ENCODE data around the gene TNS1. TPM values are rescaled to one million over a fixed set of nuclear protein-coding genes. Genes with fewer than 3 reads are reported as not detected.

TNS1 gene
- total RNA-seq, 4 donors from 2014 or later, result 169 to 316 (median 229) TPM

- H3K27ac ChIP-seq, result no peak overlapping the region
- no peaks in the 10 kb centered on the region for H3K27me3 ChIP-seq
- no peaks in the 10 kb centered on the region for H3K36me3 ChIP-seq
- intact Hi-C loops (cut with DNase I), result no loop called here
- DNase-seq, result no peak
- 86 to 100% methylated on average over 1 of the region's 1 CpG for WGBS, 2 donors
- no peak overlapping the region for H3K4me3 ChIP-seq (replicated peaks in 1 of 3)
- no peaks in the 10 kb centered on the region for H3K4me1 ChIP-seq
- no peaks in the 10 kb centered on the region for H3K9me3 ChIP-seq
- TF ChIP-seq, protein P1, sequence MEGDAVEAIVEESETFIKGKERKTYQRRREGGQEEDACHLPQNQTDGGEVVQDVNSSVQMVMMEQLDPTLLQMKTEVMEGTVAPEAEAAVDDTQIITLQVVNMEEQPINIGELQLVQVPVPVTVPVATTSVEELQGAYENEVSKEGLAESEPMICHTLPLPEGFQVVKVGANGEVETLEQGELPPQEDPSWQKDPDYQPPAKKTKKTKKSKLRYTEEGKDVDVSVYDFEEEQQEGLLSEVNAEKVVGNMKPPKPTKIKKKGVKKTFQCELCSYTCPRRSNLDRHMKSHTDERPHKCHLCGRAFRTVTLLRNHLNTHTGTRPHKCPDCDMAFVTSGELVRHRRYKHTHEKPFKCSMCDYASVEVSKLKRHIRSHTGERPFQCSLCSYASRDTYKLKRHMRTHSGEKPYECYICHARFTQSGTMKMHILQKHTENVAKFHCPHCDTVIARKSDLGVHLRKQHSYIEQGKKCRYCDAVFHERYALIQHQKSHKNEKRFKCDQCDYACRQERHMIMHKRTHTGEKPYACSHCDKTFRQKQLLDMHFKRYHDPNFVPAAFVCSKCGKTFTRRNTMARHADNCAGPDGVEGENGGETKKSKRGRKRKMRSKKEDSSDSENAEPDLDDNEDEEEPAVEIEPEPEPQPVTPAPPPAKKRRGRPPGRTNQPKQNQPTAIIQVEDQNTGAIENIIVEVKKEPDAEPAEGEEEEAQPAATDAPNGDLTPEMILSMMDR (IDR thresholded peaks at IDR 0.05), result no peak
Observed at GRCh38 chr2:218043100-218043499, 40.3 kb upstream of the TNS1 start.

DNA sequence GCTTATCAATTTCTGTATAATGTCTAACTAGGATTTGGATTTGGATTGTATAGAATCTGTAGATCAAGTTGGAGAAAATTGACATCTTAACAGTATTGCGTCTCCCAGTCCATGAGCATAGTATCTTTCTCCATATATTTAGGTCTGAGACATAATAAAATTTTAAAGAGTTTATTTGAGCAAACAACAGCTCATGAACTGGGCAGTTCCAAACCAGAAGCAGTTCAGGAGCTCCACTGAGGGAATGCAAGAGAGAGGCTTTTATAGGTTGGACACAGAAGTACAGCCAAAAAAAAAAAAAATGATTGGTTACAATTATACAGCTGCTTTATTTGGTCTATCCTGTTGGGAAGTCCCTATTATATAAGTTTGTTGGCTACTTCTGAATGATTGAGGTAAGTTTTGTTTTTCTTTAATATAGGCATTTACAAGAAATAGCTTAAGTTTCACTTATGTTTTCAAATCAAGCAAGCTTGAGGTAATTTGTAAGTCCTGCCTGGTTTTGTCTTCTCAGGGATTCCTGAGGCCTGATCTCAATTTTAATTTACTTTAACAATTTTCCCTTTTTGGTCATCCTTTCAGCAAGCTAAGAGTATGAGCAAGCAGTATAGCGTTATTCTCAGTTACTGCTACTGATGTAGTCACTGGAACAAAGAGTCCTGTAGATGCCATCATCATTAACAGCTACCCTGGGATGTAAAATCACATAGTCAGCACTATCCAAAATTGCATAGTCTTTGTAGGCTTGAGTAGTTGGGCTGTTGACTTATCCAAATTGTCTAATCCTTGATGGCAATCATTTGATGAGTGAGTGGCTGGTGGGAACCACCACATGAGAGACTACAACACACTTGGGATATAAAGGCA lies 38.7 kb upstream of the TNS1 start:
- TF ChIP-seq, protein P1 (IDR thresholded peaks at IDR 0.05), result no peak
- TF ChIP-seq POLR2A (IDR thresholded peaks at IDR 0.05), result no peak

GRCh38 chr2:218040883-218041282 lies 38.1 kb upstream of the TNS1 start:
- DNase-seq, result no peak
- TF ChIP-seq POLR2A (IDR thresholded peaks at IDR 0.05), result no peak
- TF ChIP-seq, protein P1 (IDR thresholded peaks at IDR 0.05), result no peak
- no peaks in the 10 kb centered on the region for H3K9me3 ChIP-seq
- no peak overlapping the region for H3K4me3 ChIP-seq (replicated peaks in 1 of 3)
- intact Hi-C loops (cut with DNase I), result no loop called here
- no peaks in the 10 kb centered on the region for H3K27me3 ChIP-seq
- WGBS, 2 donors, result 81 to 85% methylated on average over 2 of the region's 2 CpGs
- H3K27ac ChIP-seq, result no peak overlapping the region
- H3K36me3 ChIP-seq, result no peaks in the 10 kb centered on the region
- no peaks in the 10 kb centered on the region for H3K4me1 ChIP-seq

More for the DNA sequence above, 38.7 kb upstream of the TNS1 start:
- H3K36me3 ChIP-seq, result no peaks in the 10 kb centered on the region
- no peaks in the 10 kb centered on the region for H3K4me1 ChIP-seq
- no peaks in the 10 kb centered on the region for H3K27me3 ChIP-seq
- intact Hi-C loops (cut with DNase I), result no loop called here
- no peak overlapping the region for H3K27ac ChIP-seq
- 88 to 95% methylated on average over 2 of the region's 2 CpGs for WGBS, 2 donors
- H3K9me3 ChIP-seq, result no peaks in the 10 kb centered on the region
- DNase-seq, result no peak
- no peak overlapping the region for H3K4me3 ChIP-seq (replicated peaks in 1 of 3)

GRCh38 chr2:218039171-218039570 lies 36.4 kb upstream of the TNS1 start:
- Histone ChIP-seq H3K4me3 (replicated peaks in 1 of 3) (no peak overlapping the region), H3K27ac (no peak overlapping the region), H3K4me1 (peaks cover 0 to 4% of the 10 kb centered on the region in 2 donors), H3K36me3 (no peaks in the 10 kb centered on the region), H3K9me3 (no peaks in the 10 kb centered on the region), H3K27me3 (no peaks in the 10 kb centered on the region)
- DNase-seq, result no peak
- TF ChIP-seq, protein P1 (IDR thresholded peaks at IDR 0.05), result no peak
- TF ChIP-seq POLR2A (IDR thresholded peaks at IDR 0.05), result no peak
- WGBS, 2 donors, result 92 to 93% methylated on average over 2 of the region's 2 CpGs
- intact Hi-C loops (cut with DNase I), result no loop called here

DNA sequence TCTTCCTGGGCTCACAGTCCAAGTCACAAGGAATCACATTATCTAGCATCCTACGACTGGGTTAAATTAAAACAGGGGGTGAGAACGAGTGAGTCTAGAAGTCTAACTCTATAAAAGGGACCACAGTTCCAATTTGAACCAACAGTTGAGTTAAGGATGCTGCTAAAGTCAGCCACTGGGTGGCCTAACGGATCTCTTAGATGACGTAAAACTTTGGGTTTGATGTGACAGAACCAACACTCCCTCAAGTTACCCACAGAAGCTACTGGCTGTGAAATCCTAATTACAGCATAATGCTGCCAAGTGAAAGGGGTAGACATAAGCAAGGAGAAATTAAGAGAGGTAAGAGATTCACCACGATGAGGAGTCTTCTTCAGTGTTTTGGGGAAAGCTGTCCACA lies 33.6 kb upstream of the TNS1 start:
- WGBS, 2 donors, result 79 to 86% methylated on average over 5 of the region's 5 CpGs
- H3K27me3 ChIP-seq, result no peaks in the 10 kb centered on the region
- TF ChIP-seq, protein P1 (IDR thresholded peaks at IDR 0.05), result no peak
- no peak for TF ChIP-seq POLR2A (IDR thresholded peaks at IDR 0.05)
- intact Hi-C loops (cut with DNase I), result no loop called here
- DNase-seq, result no peak
- peaks cover 7 to 12% of the 10 kb centered on the region in 2 donors for H3K4me1 ChIP-seq
- no peak overlapping the region for H3K4me3 ChIP-seq (replicated peaks in 1 of 3)
- H3K9me3 ChIP-seq, result no peaks in the 10 kb centered on the region
- no peaks in the 10 kb centered on the region for H3K36me3 ChIP-seq
- no peak overlapping the region for H3K27ac ChIP-seq

Measured in thyroid gland (tissue), 4 donors.